Activated CD8-positive, alpha-beta memory T cell treated with anti-CD3 and anti-CD28 coated beads, Interleukin-2, amount 50 U/mL, for 48 hours (primary cell): ENCODE results near the gene NCK1.

Experiments used
- DNase-seq: peaks from one replicate; pipeline ENCODE4 v3.0.0-alpha.2; 2020

The NCK1 gene

GRCh38 chr3:136861890-136862616 lies at the start of gene NCK1:
Gene NCK1, plus strand, starts transcription at chr3:136862208. Its CDS starts 65,794 bp downstream, at chr3:136928002.
- peak; percentile 95 for DNase-seq

- no peak for DNase-seq
Observed at GRCh38 chr3:136817448-136817847, 44.6 kb upstream of the NCK1 start.

GRCh38 chr3:136818191-136818768 lies 43.7 kb upstream of the NCK1 start:
- DNase-seq, result peak; percentile 65

- DNase-seq, result peak; percentile 72
Observed at GRCh38 chr3:136818769-136819391, 43.1 kb upstream of the NCK1 start, which contains the start of gene SLC35G2. Gene SLC35G2, plus strand, starts transcription at chr3:136819126. Its CDS starts 35,335 bp downstream, at chr3:136854461.

- no peak for DNase-seq
Observed at GRCh38 chr3:136819392-136819730, 42.6 kb upstream of the NCK1 start.

- DNase-seq, result peak; percentile 67
Observed at GRCh38 chr3:136819731-136820679, 42.0 kb upstream of the NCK1 start.

- DNase-seq, result no peak
Observed at GRCh38 chr3:136831461-136831860, 30.5 kb upstream of the NCK1 start.

- no peak for DNase-seq
Observed at GRCh38 chr3:136835089-136835812, 26.8 kb upstream of the NCK1 start.

- no peak for DNase-seq
Observed at GRCh38 chr3:136835813-136836510, 26.0 kb upstream of the NCK1 start.

- DNase-seq, result no peak
Observed at GRCh38 chr3:136836511-136837156, 25.4 kb upstream of the NCK1 start.

GRCh38 chr3:136838641-136839555 lies 23.1 kb upstream of the NCK1 start:
- no peak for DNase-seq

- DNase-seq, result no peak
Observed at GRCh38 chr3:136839556-136839931, 22.5 kb upstream of the NCK1 start.

- no peak for DNase-seq
Observed at GRCh38 chr3:136840252-136840651, 21.8 kb upstream of the NCK1 start.

GRCh38 chr3:136842294-136842693 lies 19.7 kb upstream of the NCK1 start:
- DNase-seq, result no peak

- no peak for DNase-seq
Observed at GRCh38 chr3:136844724-136845123, 17.3 kb upstream of the NCK1 start.

- no peak for DNase-seq
Observed at GRCh38 chr3:136852180-136852579, 9.8 kb upstream of the NCK1 start.

GRCh38 chr3:136856665-136857064 lies 5.3 kb upstream of the NCK1 start:
- DNase-seq, result no peak

- no peak for DNase-seq
Observed at GRCh38 chr3:136858381-136858780, 3.6 kb upstream of the NCK1 start.

GRCh38 chr3:136860541-136860940 lies 1.5 kb upstream of the NCK1 start:
- no peak for DNase-seq
